HG03469 (cell line): ENCODE measurements around the gene KDM2B.
"Not testable (repeated sequence)": the region's sequence is repeated elsewhere in the genome, so short reads cannot be mapped to it uniquely, and the experiment has no call there.

Experiments used
- ATAC-seq: cut with Tn5 transposase; IDR thresholded peaks from one replicate; pipeline ENCODE4 v1.9.1; 2021; ENCODE audit warnings: mild to moderate bottlenecking, moderate library complexity, moderate number of reproducible peaks; ENCODE audit not compliant: unreplicated experiment

KDM2B gene

DNA sequence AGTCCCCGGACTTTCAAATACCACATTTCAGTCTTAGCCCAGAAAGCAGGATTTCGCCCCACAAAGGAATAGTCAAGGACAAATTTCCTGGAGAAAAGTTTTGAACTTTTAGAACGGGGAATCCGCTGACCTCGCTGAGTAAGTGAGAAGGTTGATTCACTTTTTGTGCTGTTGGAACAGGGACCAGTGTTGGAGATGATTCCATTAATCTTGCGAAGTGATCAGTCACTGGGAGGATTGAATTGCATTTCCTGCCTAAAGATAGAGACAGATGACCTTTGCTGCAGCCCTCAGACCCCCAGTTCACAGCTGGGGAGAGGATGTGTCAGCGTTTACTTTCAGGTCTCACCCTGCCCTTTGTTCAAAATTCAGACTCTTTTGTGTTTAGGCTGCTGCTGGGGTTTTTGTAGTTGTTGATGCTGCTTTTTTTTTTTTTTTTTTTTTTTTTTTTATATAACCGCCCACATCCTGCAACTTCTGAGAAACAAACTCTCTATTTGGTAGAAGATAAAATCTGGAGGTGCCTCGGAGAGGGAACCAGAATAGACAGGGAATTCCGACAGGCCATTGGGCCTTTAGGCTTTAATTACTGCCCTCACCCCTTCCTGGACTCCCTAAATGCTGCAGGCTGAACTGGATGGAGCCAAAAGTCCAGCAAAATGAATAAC, 9.8 kb upstream of the KDM2B start:
- ATAC-seq: no peak

DNA sequence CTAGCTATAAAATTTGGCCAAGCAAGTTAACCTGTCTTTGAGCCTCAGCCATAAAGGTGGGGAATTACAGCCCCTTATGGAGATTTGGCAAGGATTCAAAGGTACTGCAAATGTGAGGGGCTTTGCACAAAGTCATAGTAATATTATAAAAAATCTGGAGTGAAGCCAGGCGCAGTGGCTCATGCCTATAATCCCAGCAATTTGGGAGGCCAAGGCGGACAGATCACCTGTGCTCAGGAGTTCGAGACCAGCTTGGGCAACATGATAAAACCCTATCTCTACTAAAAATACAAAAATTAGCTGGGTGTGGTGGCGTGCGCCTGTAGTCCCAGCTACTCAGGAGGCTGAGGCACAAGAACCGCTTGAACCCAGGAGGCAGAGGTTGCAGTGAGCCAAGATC, 4.1 kb upstream of the KDM2B start:
- not testable (repeated sequence) for ATAC-seq

DNA sequence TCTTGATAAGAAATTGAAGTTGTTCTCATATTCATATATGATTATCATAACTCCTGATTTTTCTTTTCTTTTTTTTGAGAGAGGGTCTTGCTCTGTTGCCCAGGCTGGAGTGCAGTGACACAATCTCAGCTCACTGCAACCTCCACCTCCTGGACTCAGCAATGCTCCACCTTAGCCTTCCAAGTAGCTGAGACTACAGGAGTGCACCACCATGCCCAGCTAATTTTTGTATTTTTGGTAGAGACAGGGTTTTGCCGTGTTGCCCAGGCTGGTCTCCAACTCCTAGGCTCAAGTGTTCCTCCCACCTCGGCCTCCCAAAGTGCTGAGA, 2.5 kb upstream of the KDM2B start:
- not testable (repeated sequence) for ATAC-seq

DNA sequence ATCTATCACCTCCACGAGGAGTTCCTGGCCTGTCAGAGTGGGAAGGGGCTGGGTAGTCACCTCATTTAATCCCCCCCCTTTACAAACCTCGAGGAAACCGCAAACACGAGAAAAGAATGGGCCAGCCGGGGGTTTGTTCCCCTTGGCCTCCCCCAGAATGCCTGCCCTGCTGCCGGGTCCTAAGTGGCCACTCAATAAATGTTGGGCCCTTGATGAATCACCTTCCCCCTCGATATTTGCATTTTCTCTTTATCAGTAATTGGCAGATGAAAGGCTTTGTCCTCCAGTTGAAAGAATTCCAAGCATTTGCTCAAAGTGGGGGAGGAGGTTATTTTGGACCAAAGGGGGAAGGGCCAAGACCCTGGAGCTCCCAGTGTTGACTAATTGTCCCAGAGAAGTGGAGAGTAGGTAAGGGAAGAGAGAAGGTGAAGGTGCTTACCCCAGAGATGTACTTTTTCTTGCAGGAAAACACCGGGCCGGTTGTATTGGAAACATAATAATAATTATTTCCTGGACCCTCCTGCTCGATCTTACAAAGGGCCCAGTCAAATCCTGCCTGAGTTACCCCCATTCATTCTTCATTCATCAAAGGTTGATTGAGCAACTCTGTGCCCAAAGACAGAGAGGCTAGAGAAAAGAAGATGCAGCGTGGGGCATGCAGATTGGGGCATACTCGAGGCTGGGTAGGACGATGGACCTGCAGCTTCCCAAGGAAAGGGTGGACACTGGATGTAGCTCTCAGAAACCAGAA, 1.9 kb upstream of the KDM2B start:
- no peak for ATAC-seq

DNA sequence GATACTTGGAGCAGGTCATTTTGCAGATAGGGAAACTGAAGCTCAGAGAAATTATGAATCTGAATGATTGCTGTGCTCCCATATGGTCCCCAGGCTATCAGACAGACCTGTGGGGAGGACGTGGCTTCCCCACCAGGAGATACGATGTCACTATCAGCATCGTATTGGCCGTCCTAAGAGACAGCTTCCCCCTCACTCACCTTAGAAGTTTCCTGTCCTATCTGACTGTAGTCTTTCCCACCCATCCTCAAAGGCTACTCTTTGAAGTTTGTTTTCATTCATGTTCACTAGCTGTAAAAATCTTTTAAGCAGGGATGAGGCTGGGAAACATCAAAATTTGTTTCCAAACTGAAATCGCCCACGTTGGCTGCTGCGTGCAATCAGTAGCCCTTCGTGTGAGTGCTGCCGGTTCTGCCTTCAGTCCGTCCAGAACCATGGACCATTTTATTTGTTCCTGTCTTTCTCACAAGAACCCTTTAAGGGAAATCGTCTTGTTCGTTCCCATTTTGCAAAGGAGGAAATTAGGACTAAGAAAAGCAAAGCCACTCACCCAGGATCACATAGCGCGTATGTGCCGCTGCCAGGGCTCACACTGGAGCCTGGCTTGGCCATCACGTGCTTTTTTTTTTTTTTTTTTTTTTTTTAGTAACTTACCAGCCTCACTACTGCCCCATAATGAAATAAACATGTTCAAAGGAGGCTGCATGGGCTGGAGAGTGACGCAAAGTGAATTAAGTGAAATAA, 1.0 kb upstream of the KDM2B start:
- no peak for ATAC-seq

DNA sequence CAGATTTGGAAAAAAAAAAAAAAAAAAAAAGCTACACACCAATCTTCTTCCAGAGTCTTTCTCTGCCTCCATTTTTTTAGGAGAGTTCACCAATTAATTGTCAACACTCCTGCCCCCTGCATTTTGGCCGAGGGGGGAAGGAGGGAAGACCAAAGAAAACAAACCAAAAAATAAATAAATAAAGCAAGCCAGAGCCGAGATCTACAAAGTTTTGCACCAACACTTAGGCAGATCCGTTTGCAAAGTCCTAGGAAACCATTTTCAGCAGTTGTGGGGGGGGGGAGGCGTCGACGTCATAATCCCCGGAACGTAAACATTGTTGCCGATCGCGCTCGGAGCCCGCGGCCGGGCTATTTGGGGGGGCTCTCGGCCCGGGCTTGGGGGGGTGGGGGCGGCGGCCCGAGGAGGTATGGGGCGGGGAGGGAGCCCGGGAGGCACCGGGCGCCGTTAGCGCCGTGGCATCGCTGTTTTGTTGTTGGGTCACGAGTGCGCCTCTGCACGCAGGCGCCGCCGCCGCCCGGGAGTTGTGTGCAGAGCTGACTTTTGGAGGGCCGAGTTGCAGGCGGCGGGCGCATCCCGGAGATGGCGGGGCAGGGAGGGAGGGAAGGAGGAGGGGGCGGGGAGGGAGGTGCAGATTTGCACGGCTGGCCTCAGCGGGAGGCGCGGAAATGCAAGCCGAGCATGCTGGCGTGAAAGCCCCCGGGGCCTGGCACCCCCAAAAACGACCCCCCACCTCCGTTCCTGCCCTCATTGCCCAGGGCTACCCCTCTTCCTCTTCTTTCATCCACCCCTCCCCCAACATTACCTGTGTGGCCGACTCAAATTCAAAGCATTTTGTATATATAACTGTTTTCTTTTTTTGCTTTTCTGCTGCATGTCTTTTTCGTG, 598 bp downstream of the KDM2B start:
- no peak for ATAC-seq

DNA sequence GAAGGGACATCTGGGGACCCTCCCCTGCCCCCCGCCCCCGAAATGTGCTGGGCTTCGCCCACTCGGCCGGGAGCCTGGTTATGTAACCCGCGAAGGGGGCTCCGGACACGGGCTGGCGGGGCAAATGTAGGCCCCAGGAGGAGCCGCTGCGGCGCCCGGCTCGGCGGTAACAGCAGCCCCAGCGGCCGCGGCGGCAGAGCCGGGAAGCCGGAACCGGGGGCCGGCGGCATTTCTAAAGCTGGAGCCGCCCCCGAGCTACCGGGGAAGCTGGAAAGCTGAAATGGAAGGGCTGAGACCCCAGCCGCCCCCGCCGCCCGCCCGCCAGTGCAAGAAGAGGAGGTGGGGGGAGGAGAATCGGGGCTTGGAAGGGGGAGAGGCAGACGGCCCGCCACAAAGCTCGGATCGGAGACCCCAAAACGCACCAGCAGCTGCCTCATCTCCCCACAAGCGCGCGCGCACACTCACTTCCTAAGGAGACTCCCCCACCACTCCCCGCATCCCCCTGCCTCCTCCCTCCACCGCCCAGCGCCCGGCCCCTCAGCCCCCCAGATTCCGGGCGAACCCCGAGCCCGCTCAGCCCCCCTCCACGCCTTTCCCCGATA, 1.5 kb downstream of the KDM2B start:
- no peak for ATAC-seq

DNA sequence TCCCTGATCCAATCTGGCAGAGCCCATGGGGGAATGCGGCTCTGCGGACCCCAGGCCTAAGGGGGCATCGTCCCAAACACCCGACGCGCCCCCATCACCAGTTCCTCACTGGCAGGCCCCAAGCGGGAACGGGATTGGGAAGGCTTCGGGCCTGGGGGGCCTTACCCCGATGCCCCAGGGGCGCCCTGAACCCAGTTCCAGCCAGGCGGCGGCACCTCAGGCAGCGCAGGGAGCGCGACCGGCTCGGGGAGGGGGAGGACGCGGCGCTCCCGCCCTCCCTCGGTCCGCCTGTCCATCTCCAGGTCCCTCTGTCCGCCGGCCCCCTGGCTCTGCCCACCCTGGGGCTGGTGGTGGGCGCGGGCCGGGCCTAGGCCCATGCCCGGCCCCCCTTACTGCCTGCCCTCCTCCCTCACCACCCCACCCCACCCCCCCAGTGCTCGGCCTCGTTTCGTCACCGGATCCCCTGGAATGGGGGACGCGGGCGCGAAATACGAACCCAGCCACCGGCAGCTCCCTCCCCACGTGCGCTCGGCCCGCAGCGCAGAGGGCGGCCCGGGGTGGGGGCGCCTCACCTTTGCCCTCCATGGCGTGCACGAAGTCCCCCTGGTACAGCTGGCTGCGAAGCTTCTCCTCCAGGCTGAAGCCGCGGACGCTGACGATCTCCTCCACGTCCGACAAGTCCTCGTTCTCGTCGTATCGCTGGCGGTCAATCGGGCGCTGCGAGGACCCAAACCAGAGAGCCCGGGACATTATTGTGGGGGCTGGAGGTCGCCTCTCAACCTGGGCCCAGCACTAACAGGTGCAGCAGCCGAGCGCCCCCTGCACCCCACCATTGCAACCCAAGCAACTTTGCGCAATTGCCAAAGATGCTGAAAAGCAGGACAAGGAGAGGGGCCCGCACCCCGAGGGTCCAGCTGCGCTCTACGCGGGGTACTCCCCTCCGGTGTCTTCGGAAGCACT, 2.3 kb downstream of the KDM2B start:
- ATAC-seq: no peak

DNA sequence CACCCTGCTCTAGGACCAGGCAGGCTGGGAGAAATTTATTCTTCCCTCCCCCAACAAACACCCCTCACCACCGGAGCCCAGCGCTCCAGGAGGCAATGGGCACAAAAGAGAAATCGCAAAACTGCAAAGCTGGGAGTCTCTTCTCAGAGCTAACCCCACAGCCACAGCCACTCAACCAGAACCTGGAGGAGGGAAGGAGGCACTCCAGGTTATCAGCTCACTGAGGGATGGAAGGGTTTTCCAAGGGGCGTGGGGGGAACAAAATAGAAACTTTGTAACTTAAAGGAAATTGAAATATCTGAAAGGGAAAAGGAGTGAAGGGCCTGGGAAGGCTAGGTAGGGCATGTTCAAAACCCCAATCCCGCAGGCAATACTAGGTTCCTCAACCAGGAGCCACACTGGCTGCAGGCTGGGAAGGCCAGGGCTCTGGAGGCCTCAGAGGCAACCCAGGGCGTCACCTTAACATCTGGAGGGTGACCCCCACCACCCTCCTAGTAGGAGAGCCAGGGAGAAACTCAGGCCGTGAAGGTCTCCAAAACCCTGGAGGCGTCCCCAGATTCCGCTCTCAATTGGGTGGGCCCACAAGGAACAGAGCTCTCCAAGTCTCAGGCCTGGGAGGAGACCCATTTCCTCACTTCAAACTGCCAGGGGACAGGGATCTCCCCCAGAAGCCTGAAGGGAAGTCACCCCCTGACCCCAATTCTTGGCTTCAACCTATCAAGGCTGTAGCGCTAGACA, 3.2 kb downstream of the KDM2B start:
- ATAC-seq: no peak

DNA sequence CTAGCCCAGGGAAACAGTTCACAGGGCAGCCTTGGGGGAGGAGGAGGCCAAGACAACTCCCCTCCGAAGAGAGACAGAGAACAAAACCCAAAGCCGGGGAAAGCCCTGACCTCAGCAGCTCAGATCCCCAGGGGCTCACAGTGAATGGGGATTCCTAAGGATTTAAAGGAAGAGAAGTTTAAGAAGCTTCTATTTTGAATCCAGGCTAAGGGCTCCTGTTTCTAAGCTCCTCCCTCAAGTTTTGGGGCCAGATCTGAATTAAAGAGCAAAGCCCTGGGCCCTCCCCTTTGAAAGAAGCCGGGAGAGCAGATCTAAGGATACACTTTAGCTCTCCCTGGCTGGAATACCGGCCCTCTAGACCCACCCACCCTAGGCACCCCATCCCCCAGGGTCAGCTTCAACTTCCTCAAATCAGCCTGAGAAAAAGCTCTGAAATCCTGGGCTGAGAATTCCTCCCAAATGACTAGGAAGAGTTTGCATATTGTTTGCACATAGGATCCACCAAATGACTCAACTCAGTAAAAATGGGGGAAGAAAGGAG, 3.9 kb downstream of the KDM2B start:
- no peak for ATAC-seq

DNA sequence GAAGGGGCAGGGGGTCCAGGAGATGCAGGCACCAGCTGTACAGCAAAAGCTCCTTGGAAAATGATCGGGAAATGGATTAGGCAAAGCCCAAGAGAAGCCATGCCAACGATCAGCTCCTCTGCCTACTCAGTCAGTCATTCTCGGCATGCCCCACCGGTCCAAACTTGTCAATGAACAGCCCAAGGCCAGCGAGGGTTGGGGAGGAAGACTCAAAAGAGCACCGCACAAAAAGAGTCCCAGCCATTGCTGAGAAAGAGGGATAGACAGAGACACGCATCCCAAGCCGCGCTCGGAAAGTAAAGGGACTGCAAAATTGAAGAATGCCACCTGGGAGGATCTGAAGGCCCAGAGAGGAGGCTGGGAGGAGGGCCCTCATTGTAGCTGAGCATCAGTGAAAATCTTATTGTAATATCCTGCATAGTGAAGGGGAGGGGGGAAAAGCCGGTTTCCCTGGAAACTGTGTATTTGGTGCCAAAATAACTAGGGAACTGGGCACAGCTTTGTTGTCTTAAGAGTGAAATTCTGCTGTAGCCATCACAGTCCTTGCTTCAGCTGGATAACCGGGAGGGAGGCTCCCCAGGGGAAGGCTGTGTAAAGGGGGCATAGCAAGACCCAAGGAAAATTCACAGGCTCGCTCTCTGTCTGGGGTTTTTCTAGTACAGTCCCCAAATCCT, 4.7 kb downstream of the KDM2B start:
- ATAC-seq: no peak

DNA sequence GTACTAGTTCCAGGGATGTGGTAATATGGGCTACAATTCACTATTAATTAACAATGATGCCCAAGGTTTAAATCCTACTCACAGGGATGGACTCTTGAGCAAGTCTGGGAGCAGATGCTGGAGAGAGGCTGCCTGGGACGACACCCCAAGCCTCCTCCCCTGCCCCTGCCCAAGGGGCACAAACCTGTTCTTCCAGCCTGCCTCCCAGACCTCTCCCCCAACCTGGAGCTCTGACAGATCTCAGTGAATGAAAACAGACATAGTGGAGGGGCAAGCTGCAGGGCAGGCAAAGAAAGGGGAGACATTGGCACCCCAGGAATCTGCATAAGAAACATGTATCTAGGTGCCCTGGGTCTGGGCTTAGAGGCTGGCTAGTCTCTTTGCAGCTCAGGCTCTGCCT, 5.8 kb downstream of the KDM2B start:
- ATAC-seq: no peak

DNA sequence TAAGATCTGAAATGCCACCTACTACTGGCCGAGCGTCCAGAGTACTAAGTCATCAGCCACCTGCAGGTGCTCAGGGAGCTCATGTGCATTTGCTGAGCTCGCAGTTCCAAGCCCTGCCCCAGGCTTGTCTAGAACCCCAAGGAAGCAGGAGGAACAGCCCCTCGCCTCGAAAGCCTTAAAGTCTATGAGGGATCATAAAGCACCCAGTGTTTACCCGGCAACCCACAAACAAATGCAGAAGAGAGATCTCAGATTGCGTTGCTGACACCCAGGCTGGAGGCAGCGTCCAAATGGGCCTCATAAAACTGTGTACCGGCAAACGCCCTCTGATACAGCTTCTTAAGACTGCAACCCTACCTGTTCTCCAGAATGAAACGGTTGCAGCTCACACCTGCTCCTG, 6.8 kb downstream of the KDM2B start:
- ATAC-seq: no peak

DNA sequence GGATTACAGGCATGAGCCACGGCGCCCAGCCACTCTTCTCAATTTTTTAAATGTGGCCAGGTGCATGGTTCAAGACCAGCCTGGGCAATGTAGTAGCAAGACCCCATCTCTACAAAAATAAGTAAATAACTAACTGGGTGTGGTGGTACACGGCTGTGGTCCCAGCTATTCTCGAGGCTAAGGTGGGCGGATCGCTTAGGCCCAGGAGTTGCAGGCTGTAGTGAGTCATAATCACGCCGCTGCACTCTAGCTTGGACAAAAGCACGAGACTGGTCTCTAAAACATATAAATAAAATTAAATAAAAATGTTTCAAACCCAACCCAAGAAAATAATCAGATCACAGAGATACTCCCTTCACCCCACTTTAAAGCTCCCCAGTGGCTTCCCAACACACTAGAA, 8.9 kb downstream of the KDM2B start:
- ATAC-seq: no peak

DNA sequence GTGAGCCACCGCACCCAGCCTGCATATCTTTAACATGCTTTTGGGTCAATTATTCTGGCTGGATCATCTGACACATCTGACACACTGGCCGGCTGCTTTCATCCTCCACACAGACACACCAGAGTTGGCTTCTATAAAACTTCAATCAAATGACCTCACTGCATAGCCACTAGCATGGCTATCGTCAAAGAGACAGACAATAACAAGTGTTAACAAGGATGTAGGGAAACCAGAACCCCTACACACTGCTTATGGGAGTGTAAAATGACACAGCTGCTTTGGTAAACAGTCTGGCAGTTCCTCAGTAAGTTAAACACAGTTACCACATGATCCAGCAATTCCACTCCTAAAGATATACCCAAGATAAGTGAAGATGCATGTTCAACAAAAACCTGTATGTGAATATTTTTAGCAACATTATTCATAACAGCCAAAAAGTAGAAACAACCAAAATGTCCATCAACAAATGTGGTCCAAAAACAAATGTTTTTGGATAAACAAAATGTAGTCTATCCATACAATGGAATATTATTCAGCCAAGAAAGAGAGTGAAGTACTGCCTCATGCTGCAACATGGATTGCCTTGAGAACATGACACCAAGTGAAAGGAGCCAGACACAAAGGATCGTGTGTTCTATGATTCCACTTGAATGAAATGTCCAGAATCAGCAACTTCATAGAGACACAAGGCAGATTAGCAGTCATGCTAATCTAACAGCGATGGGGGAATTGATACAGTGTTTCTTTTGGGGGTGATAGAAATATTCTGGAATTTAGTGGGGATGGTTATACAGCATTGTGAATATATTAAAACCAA, 10.1 kb downstream of the KDM2B start:
- ATAC-seq: no peak

DNA sequence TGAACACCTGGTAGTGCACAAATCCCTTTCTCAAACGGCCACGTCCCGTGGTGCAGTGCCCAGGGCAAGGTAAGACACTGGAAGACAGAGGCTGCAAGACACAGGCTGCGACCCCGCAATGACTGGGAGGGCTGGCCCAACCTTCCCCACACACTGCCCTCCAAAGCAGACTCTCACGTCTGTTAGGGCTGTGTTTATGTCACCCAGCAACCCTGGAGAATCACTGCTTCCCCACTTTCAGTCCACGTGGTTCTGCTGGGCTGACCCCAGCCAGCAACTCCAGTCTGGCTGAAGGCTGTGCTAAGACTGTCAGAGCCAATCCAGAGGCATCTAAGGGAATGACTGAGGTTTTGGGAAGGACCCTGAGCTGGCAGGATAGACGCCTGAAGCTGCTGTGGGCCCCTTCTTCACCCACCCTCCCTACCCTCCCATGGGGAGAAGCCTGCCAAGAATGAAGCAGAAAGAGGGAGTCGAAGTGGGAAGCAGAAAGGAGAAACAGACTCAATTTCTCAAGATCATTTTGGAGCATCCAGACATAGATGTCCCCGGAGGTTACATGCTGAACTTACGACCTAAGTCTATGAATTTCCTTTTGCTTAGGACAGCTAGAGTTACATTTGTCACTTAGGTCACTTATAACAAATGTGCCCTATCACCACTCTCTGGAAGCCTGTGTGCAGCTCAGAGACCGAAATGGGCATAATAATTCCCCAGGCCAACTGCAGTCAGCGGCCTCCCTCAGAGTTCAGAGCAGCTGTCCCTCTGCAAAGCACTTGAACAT, 11.7 kb downstream of the KDM2B start:
- no peak for ATAC-seq
